ENCODE data around the gene SRP72.
"Not testable (repeated sequence)": the region's sequence is repeated elsewhere in the genome, so short reads cannot be mapped to it uniquely, and the experiment has no call there.

Gene SRP72

GRCh38 chr4:56465599-56466295, 1.7 kb upstream of the SRP72 start:
- no peak for DNase-seq (ENCODE audit: low read depth in 2 of 2)

- DNase-seq (ENCODE audit: low read depth in 2 of 2): not testable (repeated sequence)
These were observed 1.1 kb upstream of the SRP72 start for GRCh38 chr4:56466296-56466761.

GRCh38 chr4:56466910-56467283, 520 bp upstream of the SRP72 start:
- DNase-seq (ENCODE audit: low read depth in 2 of 2): no peak

GRCh38 chr4:56468097-56468422, 643 bp downstream of the SRP72 start:
- DNase-seq (ENCODE audit: low read depth in 2 of 2): peak in 1 of 2 donors; percentile 2

GRCh38 chr4:56469489-56470210, 2.2 kb downstream of the SRP72 start:
- no peak for DNase-seq (ENCODE audit: low read depth in 2 of 2)

- no peak for DNase-seq (ENCODE audit: low read depth in 2 of 2)
These were observed 8.5 kb downstream of the SRP72 start for GRCh38 chr4:56475917-56476316.

- DNase-seq (ENCODE audit: low read depth in 2 of 2): no peak
These were observed 9.8 kb downstream of the SRP72 start for GRCh38 chr4:56477192-56477702.

- DNase-seq (ENCODE audit: low read depth in 2 of 2): no peak
These were observed 13.3 kb downstream of the SRP72 start for GRCh38 chr4:56480691-56481090.

GRCh38 chr4:56496241-56496640, 28.8 kb downstream of the SRP72 start:
- DNase-seq (ENCODE audit: low read depth in 2 of 2): no peak

- peak; percentile 14 to 26 for DNase-seq (ENCODE audit: low read depth in 2 of 2)
These were observed 38.1 kb downstream of the SRP72 start, which contains the start of gene ARL9 for GRCh38 chr4:56505269-56506130. Gene ARL9 (plus strand): TSS chr4:56505791. CDS start chr4:56505863, 72 bp downstream.

GRCh38 chr4:56511098-56511497, 43.7 kb downstream of the SRP72 start:
- DNase-seq (ENCODE audit: low read depth in 2 of 2): no peak

- DNase-seq (ENCODE audit: low read depth in 2 of 2): no peak
These were observed 44.7 kb downstream of the SRP72 start for GRCh38 chr4:56512166-56512565.

GRCh38 chr4:56513517-56513916, 46.1 kb downstream of the SRP72 start:
- no peak for DNase-seq (ENCODE audit: low read depth in 2 of 2)

GRCh38 chr4:56530269-56531148, 63.1 kb downstream of the SRP72 start:
- peak; percentile 60 to 66 for DNase-seq (ENCODE audit: low read depth in 2 of 2)

GRCh38 chr4:56531149-56531770, 63.8 kb downstream of the SRP72 start:
- no peak for DNase-seq (ENCODE audit: low read depth in 2 of 2)

- DNase-seq (ENCODE audit: low read depth in 2 of 2): no peak
These were observed 64.4 kb downstream of the SRP72 start for GRCh38 chr4:56531823-56532222.

GRCh38 chr4:56532239-56532638, 64.8 kb downstream of the SRP72 start:
- no peak for DNase-seq (ENCODE audit: low read depth in 2 of 2)

GRCh38 chr4:56535915-56536314, 68.5 kb downstream of the SRP72 start:
- DNase-seq (ENCODE audit: low read depth in 2 of 2): no peak

GRCh38 chr4:56537147-56537546, 69.7 kb downstream of the SRP72 start:
- no peak for DNase-seq (ENCODE audit: low read depth in 2 of 2)

GRCh38 chr4:56540826-56541225, 73.4 kb downstream of the SRP72 start:
- DNase-seq (ENCODE audit: low read depth in 2 of 2): no peak

Measured in activated CD8-positive, alpha-beta memory T cell treated with anti-CD3 and anti-CD28 coated beads for 4 hours (primary cell).